Measurements from ENCODE around the gene DAB2IP. TPM values are rescaled to one million over a fixed set of nuclear protein-coding genes. Genes with fewer than 3 reads are reported as not detected.

DAB2IP gene
- total and polyA plus RNA-seq, 2 experiments from 2014 or later, result 8.9 to 42.8 TPM

GRCh38 chr9:121748074-121748473 lies 96.6 kb downstream of the DAB2IP start:
- Histone ChIP-seq H4K20me1 (replicated peaks; ENCODE audit: insufficient read depth) (peaks cover 9% of the 10 kb centered on the region), H2AFZ (no peak overlapping the region), H3K36me3 (ENCODE audit: insufficient read depth) (no peaks in the 10 kb centered on the region), H3K4me1 (ENCODE audit: insufficient read depth) (peaks cover 14% of the 10 kb centered on the region; the same call in 1 of the 2 replicates), H3K27me3 (ENCODE audit: insufficient read depth) (no peaks in the 10 kb centered on the region), H3K4me2 (no peak overlapping the region), H3K79me2 (replicated peaks; ENCODE audit: insufficient read depth) (peaks cover 52% of the 10 kb centered on the region), H3F3A (replicated peaks; ENCODE audit: low read depth) (peaks cover under 1% of the 10 kb centered on the region; the same call in 1 of the 2 replicates), H3K27ac (ENCODE audit: low read depth) (no peak overlapping the region), H3K4me3 (no peak overlapping the region), H3K9me2 (ENCODE audit: insufficient read depth) (no peaks in the 10 kb centered on the region)
- TF ChIP-seq CTCF (conservative IDR thresholded peaks at IDR 0.05; ENCODE audit: low read depth in 2 of 2), result no peak
- TF ChIP-seq JUNB (IDR thresholded peaks at IDR 0.05; ENCODE audit: unreplicated experiment), result no peak
- TF ChIP-seq ZNF331 (CRISPR knock-in tag; IDR thresholded peaks at IDR 0.05; ENCODE audit: low read depth), result no peak
- TF ChIP-seq ZNF114 (CRISPR knock-in tag; IDR thresholded peaks at IDR 0.05), result no peak
- no peak for TF ChIP-seq REST (IDR thresholded peaks at IDR 0.05; ENCODE audit: unreplicated experiment)
- no peak for TF ChIP-seq CREB1 (CRISPR knock-in tag; IDR thresholded peaks at IDR 0.05; ENCODE audit: low read depth)
- TF ChIP-seq ZNF462 (CRISPR knock-in tag; IDR thresholded peaks at IDR 0.05), result no peak
- no peak for TF ChIP-seq EZH2phosphoT487 (IDR thresholded peaks at IDR 0.05; ENCODE audit: unreplicated experiment)
- TF ChIP-seq POLR2AphosphoS5 (IDR thresholded peaks at IDR 0.05; ENCODE audit: low read depth), result no peak
- no peak for TF ChIP-seq ETS1 (IDR thresholded peaks at IDR 0.05)
- no peak for TF ChIP-seq NANOG (IDR thresholded peaks at IDR 0.05; ENCODE audit: borderline replicate concordance)
- DNase-seq (ENCODE audit: low spot score) (no peak), ATAC-seq (no peak)
- Mint-ChIP-seq H3K9me3 (no peaks in the 10 kb centered on the region), H3K4me1 (peaks cover 23% of the 10 kb centered on the region), H3K27ac (no peak overlapping the region; the same call in 1 of the 2 replicates), H3K36me3 (ENCODE audit: low read depth) (no peaks in the 10 kb centered on the region; the same call in 2 of the 3 replicates), H3K27me3 (ENCODE audit: insufficient read depth, low read depth, poor library complexity) (peaks cover 7% of the 10 kb centered on the region), H3K4me3 (no peak overlapping the region)

Measured in GM23338 (cell line).